ENCODE results near the gene RNASE1.

The RNASE1 gene

GRCh38 chr14:20807304-20808161 lies 4.9 kb upstream of the RNASE1 start:
- H3K27ac ChIP-seq: no peak overlapping the region
- ChIA-PET CTCF (no interaction called here), POLR2A (ENCODE audit: low non-redundant PET) (no interaction called here)

GRCh38 chr14:20805485-20805884 lies 2.8 kb upstream of the RNASE1 start:
- POLR2A ChIA-PET (ENCODE audit: low non-redundant PET): no interaction called here
- TF ChIP-seq CTCF (conservative IDR thresholded peaks at IDR 0.05; ENCODE audit: low read depth): no peak
- no peak for DNase-seq (ENCODE audit: low spot score)
- CTCF ChIA-PET: no interaction called here
- no peak overlapping the region for H3K27ac ChIP-seq

More at GRCh38 chr14:20807304-20808161, 4.9 kb upstream of the RNASE1 start:
- no peak for DNase-seq (ENCODE audit: low spot score)
- TF ChIP-seq CTCF (conservative IDR thresholded peaks at IDR 0.05; ENCODE audit: low read depth): no peak

GRCh38 chr14:20803223-20803622 lies 579 bp upstream of the RNASE1 start:
- no peak for TF ChIP-seq CTCF (conservative IDR thresholded peaks at IDR 0.05; ENCODE audit: low read depth)
- H3K27ac ChIP-seq: no peak overlapping the region
- CTCF ChIA-PET: no interaction called here
- POLR2A ChIA-PET (ENCODE audit: low non-redundant PET): no interaction called here
- DNase-seq (ENCODE audit: low spot score): no peak

GRCh38 chr14:20801726-20802125 lies 918 bp downstream of the RNASE1 start:
- ChIA-PET POLR2A (ENCODE audit: low non-redundant PET) (no interaction called here), CTCF (no interaction called here)
- TF ChIP-seq CTCF (conservative IDR thresholded peaks at IDR 0.05; ENCODE audit: low read depth): no peak
- no peak for DNase-seq (ENCODE audit: low spot score)
- no peak overlapping the region for H3K27ac ChIP-seq

- H3K27ac ChIP-seq: no peak overlapping the region
- TF ChIP-seq CTCF (conservative IDR thresholded peaks at IDR 0.05; ENCODE audit: low read depth): no peak
- no peak for DNase-seq (ENCODE audit: low spot score)
- CTCF ChIA-PET: no interaction called here
- POLR2A ChIA-PET (ENCODE audit: low non-redundant PET): no interaction called here
Observed at GRCh38 chr14:20799892-20800544, 2.6 kb downstream of the RNASE1 start.

GRCh38 chr14:20799456-20799891 lies 3.2 kb downstream of the RNASE1 start:
- ChIA-PET CTCF (no interaction called here), POLR2A (ENCODE audit: low non-redundant PET) (no interaction called here)
- no peak for TF ChIP-seq CTCF (conservative IDR thresholded peaks at IDR 0.05; ENCODE audit: low read depth)
- DNase-seq (ENCODE audit: low spot score): no peak
- no peak overlapping the region for H3K27ac ChIP-seq
